DOHH2 (cell line): ENCODE results near the gene TRAFD1.

Experiments used
- H3F3A ChIP-seq: fragments of 200-600 bp; sonication (generic), shearing (Covaris generic); 2 replicates; pipeline ENCODE4 v1.6.0; 2016; ENCODE audit warnings: antibody characterized with exemption, mild to moderate bottlenecking; ENCODE audit not compliant: control insufficient read depth, insufficient read depth
- H3K27ac ChIP-seq: fragments of 200-600 bp; sonication (generic); 2 replicates; pipeline ENCODE4 v1.5.1; 2014; ENCODE audit warnings: low read depth, mild to moderate bottlenecking, low read length, moderate library complexity
- H3K27me3 ChIP-seq: fragments of 200-600 bp; sonication (generic); 2 replicates; pipeline ENCODE4 v1.6.1; 2014; ENCODE audit warnings: mild to moderate bottlenecking, low read length, mixed read lengths; ENCODE audit not compliant: control insufficient read depth
- H3K36me3 ChIP-seq: fragments of 200-600 bp; sonication (generic); 2 replicates; pipeline ENCODE4 v1.6.1; 2014; ENCODE audit warnings: mild to moderate bottlenecking, low read length, moderate library complexity, mixed read lengths; ENCODE audit not compliant: control insufficient read depth
- H3K4me1 ChIP-seq: fragments of 200-600 bp; sonication (generic); 2 replicates; pipeline ENCODE4 v1.6.1; 2014; ENCODE audit warnings: mild to moderate bottlenecking, low read length, mixed read lengths; ENCODE audit not compliant: control insufficient read depth
- H3K4me2 ChIP-seq: fragments of 200-600 bp; sonication (generic); 2 replicates; pipeline ENCODE4 v1.6.0; 2014; ENCODE audit warnings: mild to moderate bottlenecking, low read length, moderate library complexity
- H3K4me3 ChIP-seq: fragments of 200-600 bp; sonication (generic); 2 replicates; pipeline ENCODE4 v1.5.1; 2014; ENCODE audit warnings: mild to moderate bottlenecking, low read length, mixed read lengths
- H3K79me2 ChIP-seq: fragments of 200-600 bp; sonication (generic); 2 replicates; pipeline ENCODE4 v1.6.1; 2014; ENCODE audit warnings: mild to moderate bottlenecking, low read length, mixed read lengths; ENCODE audit not compliant: control insufficient read depth
- H3K9me2 ChIP-seq: fragments of 200-600 bp; sonication (generic); replicated peaks from 2 replicates; pipeline ENCODE4 v1.6.1; 2014; ENCODE audit warnings: mild to moderate bottlenecking, low read length, mixed read lengths; ENCODE audit not compliant: control insufficient read depth
- H3K9me3 ChIP-seq: fragments of 200-600 bp; sonication (generic); 2 replicates; pipeline ENCODE4 v1.6.1; 2014; ENCODE audit warnings: antibody characterized with exemption, low read length, mixed read lengths; ENCODE audit not compliant: control insufficient read depth, insufficient read depth
- H4K20me1 ChIP-seq: fragments of 200-600 bp; sonication (generic); 2 replicates; pipeline ENCODE4 v1.6.0; 2014; ENCODE audit warnings: low read depth, mild to moderate bottlenecking, antibody characterized with exemption, low read length, moderate library complexity; ENCODE audit not compliant: control insufficient read depth, insufficient read depth
- EZH2phosphoT487 ChIP-seq: fragments of 200-600 bp; sonication (generic); IDR thresholded peaks from 2 replicates; pipeline ENCODE4 v1.6.1; 2017; ENCODE audit warnings: borderline replicate concordance, mild to moderate bottlenecking, antibody characterized with exemption, low read length, moderate library complexity, mixed read lengths
- TF ChIP-seq, protein P1 (sequence below): fragments of 200-600 bp; sonication (generic); IDR thresholded peaks from one replicate; pipeline ENCODE4 v1.5.1; 2014; ENCODE audit warnings: antibody characterized with exemption, mild to moderate bottlenecking, low read depth, low read length; ENCODE audit not compliant: poor library complexity, severe bottlenecking

Gene TRAFD1

DNA sequence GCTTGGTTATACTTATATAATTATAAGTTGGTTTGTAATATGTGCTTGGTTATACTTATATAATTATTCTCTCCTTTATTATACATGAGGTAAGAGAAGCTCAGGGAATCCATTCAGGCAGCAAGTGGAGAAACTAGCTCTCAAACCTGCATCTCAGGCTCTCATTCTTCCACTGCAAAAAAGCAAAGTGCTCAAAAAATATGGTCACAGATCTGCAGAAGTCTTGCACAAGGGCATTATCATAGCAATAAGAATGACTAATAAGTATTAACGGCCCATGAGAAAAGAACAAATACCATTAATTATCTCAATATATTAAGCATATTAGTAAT lies 476 bp upstream of the TRAFD1 start:
- Histone ChIP-seq H3K9me3 (no peaks in the 10 kb centered on the region), H3K27ac (peak overlapping the region; percentile 11; the same call in 1 of the 2 replicates), H3K79me2 (peaks cover 27% of the 10 kb centered on the region), H3K9me2 (no peaks in the 10 kb centered on the region), H4K20me1 (peaks cover 3% of the 10 kb centered on the region; the same call in 1 of the 2 replicates), H3K4me3 (peak overlapping the region; percentile 24), H3K4me1 (peaks cover 30% of the 10 kb centered on the region), H3F3A (peaks cover 6% of the 10 kb centered on the region), H3K36me3 (no peaks in the 10 kb centered on the region), H3K27me3 (peaks cover 7% of the 10 kb centered on the region; the same call in 1 of the 2 replicates), H3K4me2 (peak overlapping the region; percentile 91)
- no peak for TF ChIP-seq EZH2phosphoT487
- TF ChIP-seq, protein P1, sequence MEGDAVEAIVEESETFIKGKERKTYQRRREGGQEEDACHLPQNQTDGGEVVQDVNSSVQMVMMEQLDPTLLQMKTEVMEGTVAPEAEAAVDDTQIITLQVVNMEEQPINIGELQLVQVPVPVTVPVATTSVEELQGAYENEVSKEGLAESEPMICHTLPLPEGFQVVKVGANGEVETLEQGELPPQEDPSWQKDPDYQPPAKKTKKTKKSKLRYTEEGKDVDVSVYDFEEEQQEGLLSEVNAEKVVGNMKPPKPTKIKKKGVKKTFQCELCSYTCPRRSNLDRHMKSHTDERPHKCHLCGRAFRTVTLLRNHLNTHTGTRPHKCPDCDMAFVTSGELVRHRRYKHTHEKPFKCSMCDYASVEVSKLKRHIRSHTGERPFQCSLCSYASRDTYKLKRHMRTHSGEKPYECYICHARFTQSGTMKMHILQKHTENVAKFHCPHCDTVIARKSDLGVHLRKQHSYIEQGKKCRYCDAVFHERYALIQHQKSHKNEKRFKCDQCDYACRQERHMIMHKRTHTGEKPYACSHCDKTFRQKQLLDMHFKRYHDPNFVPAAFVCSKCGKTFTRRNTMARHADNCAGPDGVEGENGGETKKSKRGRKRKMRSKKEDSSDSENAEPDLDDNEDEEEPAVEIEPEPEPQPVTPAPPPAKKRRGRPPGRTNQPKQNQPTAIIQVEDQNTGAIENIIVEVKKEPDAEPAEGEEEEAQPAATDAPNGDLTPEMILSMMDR, result no peak

DNA sequence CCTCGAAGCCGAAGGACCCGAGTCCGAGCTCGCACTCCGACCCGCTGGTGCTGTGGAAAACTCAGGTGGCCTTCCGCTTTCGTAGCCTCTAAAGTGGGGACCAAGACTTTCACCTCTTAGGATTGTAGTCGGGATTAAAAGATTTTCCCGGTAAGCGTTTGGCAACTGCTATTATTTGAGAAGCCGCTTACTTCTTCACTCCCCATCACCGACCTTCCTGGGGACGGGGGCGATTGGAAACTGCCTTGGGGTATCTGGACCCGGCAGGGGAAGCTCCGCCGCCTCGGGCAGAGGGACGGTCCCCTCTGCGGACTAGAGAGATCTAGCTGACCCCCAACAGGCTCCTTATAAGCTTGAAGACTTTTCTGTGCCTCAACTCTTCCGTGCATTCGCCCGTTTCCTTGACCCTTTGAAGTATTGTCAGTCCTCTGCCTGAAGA lies 659 bp downstream of the TRAFD1 start:
- Histone ChIP-seq H3K79me2 (peaks cover 27% of the 10 kb centered on the region), H3F3A (peaks cover 17% of the 10 kb centered on the region), H3K4me3 (peak overlapping the region; percentile 79), H3K36me3 (peaks cover 3% of the 10 kb centered on the region; the same call in 1 of the 2 replicates), H3K4me2 (peak overlapping the region; percentile 91), H3K27me3 (peaks cover 7% of the 10 kb centered on the region; the same call in 1 of the 2 replicates), H3K9me3 (no peaks in the 10 kb centered on the region), H3K4me1 (peaks cover 40% of the 10 kb centered on the region), H3K27ac (peak overlapping the region; percentile 34; the same call in 1 of the 2 replicates), H3K9me2 (no peaks in the 10 kb centered on the region), H4K20me1 (peaks cover 7% of the 10 kb centered on the region)
- no peak for TF ChIP-seq EZH2phosphoT487
- TF ChIP-seq, protein P1, result no peak

DNA sequence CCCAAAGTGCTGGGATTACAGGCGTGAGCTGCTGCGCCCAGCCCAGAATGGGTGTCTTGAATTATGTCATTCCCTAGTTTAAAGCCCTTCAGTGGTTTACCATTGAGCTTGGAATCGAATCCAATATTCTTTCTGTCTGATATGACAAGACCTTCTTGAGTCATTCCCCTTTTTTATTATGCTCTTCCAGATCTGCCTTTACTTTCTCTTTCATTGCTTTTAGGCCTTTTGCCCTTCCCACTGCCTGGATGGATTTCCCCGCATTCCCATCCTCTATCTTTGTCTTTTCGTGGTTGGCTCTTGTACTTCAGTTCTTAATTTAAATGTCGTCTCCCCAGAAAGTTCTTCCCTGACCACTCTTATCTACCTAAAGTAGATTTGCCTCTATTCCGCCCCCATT lies 1.6 kb downstream of the TRAFD1 start:
- H3K27ac ChIP-seq, result no peak overlapping the region
- H3K9me3 ChIP-seq, result no peaks in the 10 kb centered on the region
- H3F3A ChIP-seq, result peaks cover 19% of the 10 kb centered on the region
- H3K36me3 ChIP-seq, result peaks cover 6% of the 10 kb centered on the region; the same call in 1 of the 2 replicates
- peaks cover 7% of the 10 kb centered on the region; the same call in 1 of the 2 replicates for H3K27me3 ChIP-seq
- H4K20me1 ChIP-seq, result peaks cover 8% of the 10 kb centered on the region
- no peak overlapping the region; the same call in 1 of the 2 replicates for H3K4me2 ChIP-seq
- H3K4me1 ChIP-seq, result peaks cover 41% of the 10 kb centered on the region
- TF ChIP-seq EZH2phosphoT487, result no peak
- TF ChIP-seq, protein P1, result no peak
- no peaks in the 10 kb centered on the region for H3K9me2 ChIP-seq
- peaks cover 27% of the 10 kb centered on the region for H3K79me2 ChIP-seq
- no peak overlapping the region for H3K4me3 ChIP-seq
